GM12878 (cell line): ENCODE measurements around the gene BIRC6. TPM values are rescaled to one million over a fixed set of nuclear protein-coding genes. Genes with fewer than 3 reads are reported as not detected.

Experiments
- ATAC-seq: fragments of 200-7000 bp; cut with Tn5 transposase; 3 replicates; pipeline ENCODE4 v1.9.1; 2020; ENCODE audit warnings: mild to moderate bottlenecking, moderate library complexity
- BruUV-seq: library from RNA; stranded (reverse); fragments of 400-500 nt; replicated peaks from 2 replicates; lab custom pipeline; 2021; lab: Mats Ljungman, UMichigan
- CTCF ChIA-PET: fragments of 300-600 bp; sonication (Branson Sonifier 250); formaldehyde crosslinking; extraction: SDS; loops from one replicate; lab custom pipeline; 2021; ENCODE audit warnings: inconsistent platforms; lab: Yijun Ruan, JAX
- POLR2A ChIA-PET: fragments of 350-600 bp; formaldehyde crosslinking; extraction: SDS; loops from one replicate; lab custom pipeline; 2021; ENCODE audit warnings: inconsistent platforms; lab: Charles Lee
- RAD21 ChIA-PET: fragments of 300-600 bp; sonication (Branson Sonifier 250); formaldehyde crosslinking; loops from one replicate; lab custom pipeline; 2023; ENCODE audit warnings: antibody characterized with exemption; ENCODE audit not compliant: unreplicated experiment; lab: Charles Lee
- SMC1A ChIA-PET: fragments of 300-600 bp; sonication (Branson Sonifier 250); formaldehyde crosslinking; loops from one replicate; lab custom pipeline; 2023; ENCODE audit not compliant: unreplicated experiment, uncharacterized antibody; lab: Charles Lee
- DNase-seq: peaks from one replicate; pipeline ENCODE4 v3.0.0-alpha.2; 2011; ENCODE audit warnings: low read depth, low spot score
- FAIRE-seq: peaks from 3 replicates; lab custom pipeline; 2011; peaks lifted over from hg19 to GRCh38; lab: Jason Lieb, UNC
- H2AFZ ChIP-seq: 2 replicates; pipeline ENCODE4 v1.6.0; 2011; ENCODE audit warnings: low read depth, low read length, control low read depth; ENCODE audit not compliant: control insufficient read depth
- H3K27ac ChIP-seq: 2 replicates; pipeline ENCODE4 v1.5.1; 2011; ENCODE audit warnings: control low read depth; ENCODE audit not compliant: control insufficient read depth, insufficient read depth
- H3K27me3 ChIP-seq, 2 experiments: replicated peaks in 1 of 2; 2 replicates each; pipeline versions ENCODE4 v1.6.0 to v1.6.1; 2011; ENCODE audit warnings: low read length in 1 of 2; ENCODE audit not compliant: control insufficient read depth in 2 of 2, insufficient read depth in 2 of 2
- H3K36me3 ChIP-seq, 2 experiments: 2 replicates each; pipeline ENCODE4 v1.5.1; 2011; ENCODE audit warnings: low read length in 1 of 2; ENCODE audit not compliant: control insufficient read depth in 2 of 2, insufficient read depth in 2 of 2
- H3K4me1 ChIP-seq: 2 replicates; pipeline ENCODE4 v1.6.1; 2011; ENCODE audit warnings: mild to moderate bottlenecking, low read length, moderate library complexity, mixed read lengths; ENCODE audit not compliant: control insufficient read depth, insufficient read depth
- H3K4me2 ChIP-seq: 2 replicates; pipeline ENCODE4 v1.6.0; 2011; ENCODE audit warnings: control low read depth; ENCODE audit not compliant: control insufficient read depth, insufficient read depth
- H3K4me3 ChIP-seq: fragments of 200-600 bp; sonication (generic); 2 replicates; pipeline ENCODE4 v1.5.1; 2016
- H3K79me2 ChIP-seq: 2 replicates; pipeline ENCODE4 v1.6.0; 2011; ENCODE audit warnings: low read length; ENCODE audit not compliant: control insufficient read depth, insufficient read depth
- H3K9ac ChIP-seq: 2 replicates; pipeline ENCODE4 v1.8.0; 2011; ENCODE audit warnings: low read length, control low read depth, mixed read lengths; ENCODE audit not compliant: control insufficient read depth, insufficient read depth
- H3K9me3 ChIP-seq: replicated peaks from 3 replicates; pipeline ENCODE4 v1.5.1; 2011; ENCODE audit warnings: mild to moderate bottlenecking, low read length; ENCODE audit not compliant: control insufficient read depth, insufficient read depth
- H4K20me1 ChIP-seq: 2 replicates; pipeline ENCODE4 v1.6.0; 2011; ENCODE audit not compliant: control insufficient read depth, insufficient read depth
- CBX5 ChIP-seq: sonication (generic); IDR thresholded peaks from 2 replicates; pipeline ENCODE4 v1.6.1; 2016; ENCODE audit warnings: low read depth, moderate library complexity, mild to moderate bottlenecking, inconsistent platforms
- GABPA ChIP-seq: IDR thresholded peaks from 2 replicates; pipeline ENCODE4 v1.6.1; 2014; ENCODE audit warnings: antibody characterized with exemption, low read depth, mild to moderate bottlenecking, inconsistent platforms
- HCFC1 ChIP-seq: fragments of 150-350 bp; IDR thresholded peaks from 2 replicates; pipeline ENCODE4 v1.6.1; 2014; ENCODE audit warnings: low read length
- JUNB ChIP-seq: IDR thresholded peaks from 2 replicates; pipeline ENCODE4 v1.6.1; 2016; ENCODE audit warnings: antibody characterized with exemption, mild to moderate bottlenecking
- MEF2B ChIP-seq: fragments of 450-650 bp; IDR thresholded peaks from 2 replicates; pipeline ENCODE4 v1.6.1; 2018; ENCODE audit warnings: mild to moderate bottlenecking, moderate library complexity; ENCODE audit not compliant: partially characterized antibody, poor library complexity, severe bottlenecking
- MYC ChIP-seq: IDR thresholded peaks from 2 replicates; pipeline ENCODE4 v1.6.1; 2011; ENCODE audit warnings: mild to moderate bottlenecking, low read length, moderate library complexity, inconsistent platforms; ENCODE audit not compliant: insufficient read depth, insufficient replicate concordance, insufficient read length, severe bottlenecking
- NFXL1 ChIP-seq: fragments of 450-650 bp; IDR thresholded peaks from 2 replicates; pipeline ENCODE4 v1.6.1; 2017; ENCODE audit warnings: antibody characterized with exemption, mild to moderate bottlenecking, borderline replicate concordance
- RAD21 ChIP-seq: IDR thresholded peaks from 2 replicates; pipeline ENCODE4 v1.6.1; 2011; ENCODE audit warnings: mild to moderate bottlenecking, low read depth, low read length, moderate library complexity; ENCODE audit not compliant: insufficient read depth
- SIX5 ChIP-seq: IDR thresholded peaks from 2 replicates; pipeline ENCODE4 v1.6.1; 2011; ENCODE audit warnings: mild to moderate bottlenecking, low read depth, low read length, moderate library complexity; ENCODE audit not compliant: severe bottlenecking
- SREBF1 ChIP-seq: IDR thresholded peaks from 2 replicates; pipeline ENCODE4 v1.6.1; 2012; ENCODE audit warnings: mild to moderate bottlenecking, low read length
- TCF3 ChIP-seq: IDR thresholded peaks from 2 replicates; pipeline ENCODE4 v1.6.1; 2012; ENCODE audit warnings: low read depth, mild to moderate bottlenecking, low read length, borderline replicate concordance; ENCODE audit not compliant: insufficient read depth
- USF1 ChIP-seq: IDR thresholded peaks from 2 replicates; pipeline ENCODE4 v1.6.1; 2011; ENCODE audit warnings: borderline replicate concordance, low read depth, mild to moderate bottlenecking, moderate library complexity, mixed read lengths, low read length; ENCODE audit not compliant: insufficient read depth; ENCODE audit errors: extremely low read length
- ZNF207 ChIP-seq: fragments of 450-650 bp; IDR thresholded peaks from 2 replicates; pipeline ENCODE4 v1.6.1; 2014; ENCODE audit warnings: antibody characterized with exemption, mild to moderate bottlenecking, borderline replicate concordance
- ZZZ3 ChIP-seq: IDR thresholded peaks from 2 replicates; pipeline ENCODE4 v1.6.1; 2011; ENCODE audit warnings: low read depth; ENCODE audit not compliant: control insufficient read depth, insufficient read length
- WGBS: methylation state at CpG from one replicate; pipeline ENCODE4 v1.1.6; 2016; ENCODE audit warnings: low lambda C conversion rate; ENCODE audit not compliant: insufficient replicate concordance, insufficient coverage; ENCODE audit errors: missing lambda C conversion rate; 5-methylcytosine and 5-hydroxymethylcytosine counted together
- in situ Hi-C: fragments of 300-500 bp; cut with MboI; formaldehyde crosslinking; loops from 9 replicates; pipeline ENCODE4 v1.14.3; 2018; ENCODE audit warnings: mixed read lengths
- intact Hi-C: fragments of 100-400 bp; cut with micrococcal nuclease; formaldehyde crosslinking; loops from one replicate; pipeline ENCODE4 v1.14.2; 2022; ENCODE audit not compliant: unreplicated experiment
- polyA plus RNA-seq, 11 experiments: library from polyadenylated mRNA; depleted of rRNA in 4 of 11; unstranded in 6 of 11; stranded (reverse) in 5 of 11; fragments of >200 nt; fragmentation: Nextera tagmentation in 4 of 11; fragmentation: Illumina TruSeq in 1 of 11; extraction: Ambion mirVana in 4 of 11; extraction: Trizol in 1 of 11; gene quantifications; 1 replicate in 1 of 11; 2 replicates in 10 of 11; pipeline versions ENCODE4 v1.2.1 to v1.2.3, GENCODE V29; 2011 to 2016; ENCODE audit warnings: inconsistent platforms in 2 of 11, missing spikeins in 2 of 11, low read depth in 1 of 11
- total RNA-seq, 4 experiments: library from RNA; depleted of rRNA in 3 of 4; stranded (reverse); fragments of >200 nt in 3 of 4; fragmentation: Illumina TruSeq in 1 of 4; extraction: Trizol in 1 of 4; gene quantifications; 2 replicates each; pipeline versions ENCODE4 v1.2.1 to v1.2.3, GENCODE V29; 2013 to 2021

Gene BIRC6
- total and polyA plus RNA-seq, 10 of the 15 experiments (the other 5 are each of a cell fraction or from before 2014, with no cell fraction given) = 18.8 to 118 (median 55.0) TPM

- Histone ChIP-seq H3K36me3 (peaks cover 4 to 15% of the 10 kb centered on the region in 2 experiments; a peak in 3 of 4 replicates), H4K20me1 (no peaks in the 10 kb centered on the region), H3K9me3 (no peaks in the 10 kb centered on the region), H3K4me1 (no peaks in the 10 kb centered on the region), H3K27ac (no peak overlapping the region), H3K4me2 (no peak overlapping the region), H3K79me2 (no peaks in the 10 kb centered on the region), H3K9ac (no peak overlapping the region), H3K4me3 (no peak overlapping the region), H2AFZ (no peak overlapping the region), H3K27me3 (no peaks in the 10 kb centered on the region)
- ChIA-PET SMC1A (interaction anchor here (1.1 kb wide), 1 partner anchor 33 kb away, joined by 4 read pairs; no protein-coding TSS in a partner anchor), RAD21 (no interaction called here), CTCF (interaction anchor here (0.8 kb wide), 1 partner anchor 33 kb away, joined by 3 read pairs; no protein-coding TSS in a partner anchor), POLR2A (no interaction called here)
- in situ Hi-C loops = no loop called here
- no TSS peak for BruUV-seq
- 98% methylated on average over 3 of the region's 3 CpGs for WGBS
- FAIRE-seq (no peak), ATAC-seq (no peak), DNase-seq (no peak)
- TF ChIP-seq ZNF207 = no peak
- no peak for TF ChIP-seq GABPA
- no peak for TF ChIP-seq MEF2B
- TF ChIP-seq NFXL1 = no peak
- TF ChIP-seq MYC = no peak
- TF ChIP-seq RAD21 = no peak
- TF ChIP-seq ZZZ3 = no peak
- intact Hi-C loops = no loop called here
Measured at GRCh38 chr2:32485399-32485798, 128.6 kb downstream of the BIRC6 start.

DNA sequence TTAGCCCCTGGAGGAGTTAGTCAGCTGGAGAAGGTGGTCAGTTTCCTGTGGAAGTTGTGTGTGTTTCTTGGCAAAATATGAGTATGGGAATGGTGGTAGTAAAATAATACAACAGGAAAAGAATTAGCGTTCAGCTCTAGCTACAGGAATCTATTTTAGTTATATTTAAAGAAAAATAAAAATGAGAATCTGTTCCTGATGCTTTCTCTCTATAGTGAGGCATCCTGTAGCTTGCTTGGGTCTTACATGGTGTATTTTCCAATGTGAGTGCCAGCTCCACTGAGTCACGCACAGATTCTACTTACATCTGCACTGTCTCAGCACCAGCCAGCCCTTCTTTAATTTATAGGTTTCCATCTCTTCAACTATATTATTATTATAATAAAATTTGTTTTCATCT is 132.2 kb downstream of the BIRC6 start:
- POLR2A ChIA-PET = interaction anchor here (0.6 kb wide), 1 partner anchor 254 kb away, joined by 3 read pairs; no protein-coding TSS in a partner anchor
- TF ChIP-seq SIX5 (no peak), CBX5 (no peak), SREBF1 (no peak), HCFC1 (no peak), TCF3 (no peak), JUNB (no peak), USF1 (no peak)
- TF ChIP-seq, all 136 proteins: peak for 0
- Histone ChIP-seq H3K36me3 (peaks cover 3 to 12% of the 10 kb centered on the region in 2 experiments), H3K79me2 (no peaks in the 10 kb centered on the region), H3K4me3 (no peak overlapping the region), H3K27me3 (no peaks in the 10 kb centered on the region), H3K4me2 (no peak overlapping the region), H2AFZ (no peak overlapping the region), H4K20me1 (no peaks in the 10 kb centered on the region), H3K27ac (no peak overlapping the region), H3K9ac (no peak overlapping the region), H3K9me3 (no peaks in the 10 kb centered on the region), H3K4me1 (no peaks in the 10 kb centered on the region)
- BruUV-seq = no TSS peak
- intact Hi-C loops = no loop called here
- no peak for ATAC-seq
- SMC1A ChIA-PET = interaction anchor here (1.0 to 1.9 kb wide), 3 partner anchors 10 to 97 kb away, joined by 3 to 8 read pairs (median 4); no protein-coding TSS in a partner anchor
- in situ Hi-C loops = no loop called here
- DNase-seq = no peak
- RAD21 ChIA-PET = no interaction called here
- no peak for FAIRE-seq
- WGBS = 100% methylated on average over 2 of the region's 2 CpGs
- CTCF ChIA-PET = no interaction called here
